ENCODE measurements around the gene SCRT2.

Gene SCRT2

DNA sequence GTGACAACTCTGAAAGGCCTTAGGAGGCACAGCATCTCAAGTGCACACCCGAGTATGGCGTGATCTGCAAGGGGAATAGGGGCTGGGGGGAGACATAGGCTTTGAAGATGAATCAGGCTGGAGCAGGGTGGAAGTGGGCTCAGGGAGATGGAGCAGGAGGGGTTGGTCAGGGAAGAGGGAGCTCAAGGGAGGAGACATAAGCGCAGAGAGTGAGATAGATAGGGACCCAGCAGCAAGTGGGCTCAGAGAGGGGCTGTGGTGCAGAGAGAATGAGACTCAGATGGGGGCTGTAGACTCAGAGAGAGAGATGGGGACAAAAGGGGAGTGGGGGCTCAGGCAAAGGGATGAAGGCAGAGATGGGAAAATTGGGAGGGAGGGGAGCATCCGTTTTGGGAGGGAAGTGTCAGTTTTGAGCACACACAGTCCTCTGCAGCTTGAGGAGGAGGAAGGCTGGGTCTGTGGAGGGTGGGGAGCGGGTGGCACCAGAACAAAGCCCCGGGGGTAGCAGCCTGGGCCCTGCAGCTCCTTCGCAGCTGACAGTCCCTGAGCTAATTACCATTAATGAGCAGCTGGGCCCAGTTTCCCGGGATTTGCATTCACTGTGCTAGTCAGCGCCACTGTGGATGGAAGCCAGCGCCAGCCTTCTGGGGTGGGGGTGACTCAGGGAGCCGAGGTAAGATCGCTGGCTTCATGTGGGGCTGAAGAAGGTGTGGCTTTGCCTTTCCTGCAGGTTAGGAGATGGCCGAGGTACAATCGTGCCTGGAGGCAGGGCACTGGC is 41.3 kb downstream of the SCRT2 start:
- peak; percentile 77 for DNase-seq (ENCODE audit: low spot score)

DNA sequence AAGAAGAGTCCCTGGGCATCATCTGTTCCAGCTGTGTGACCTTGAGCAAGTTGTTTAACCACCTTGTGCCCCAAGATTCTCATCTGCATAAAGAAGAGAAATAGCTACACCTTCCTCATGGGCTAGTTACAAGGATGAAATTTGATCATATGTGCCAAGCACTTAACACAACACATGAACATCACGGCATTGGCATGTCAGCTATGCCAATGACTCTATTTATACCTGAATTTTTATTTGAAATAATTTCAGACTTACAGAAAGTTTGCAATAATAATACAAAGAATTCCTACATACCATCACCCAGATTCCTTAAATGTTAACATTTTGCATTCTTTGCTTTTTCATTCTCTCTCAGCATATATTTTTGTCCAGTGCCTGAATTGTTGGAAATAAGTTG is 44.5 kb downstream of the SCRT2 start:
- DNase-seq (ENCODE audit: low spot score) = no peak

DNA sequence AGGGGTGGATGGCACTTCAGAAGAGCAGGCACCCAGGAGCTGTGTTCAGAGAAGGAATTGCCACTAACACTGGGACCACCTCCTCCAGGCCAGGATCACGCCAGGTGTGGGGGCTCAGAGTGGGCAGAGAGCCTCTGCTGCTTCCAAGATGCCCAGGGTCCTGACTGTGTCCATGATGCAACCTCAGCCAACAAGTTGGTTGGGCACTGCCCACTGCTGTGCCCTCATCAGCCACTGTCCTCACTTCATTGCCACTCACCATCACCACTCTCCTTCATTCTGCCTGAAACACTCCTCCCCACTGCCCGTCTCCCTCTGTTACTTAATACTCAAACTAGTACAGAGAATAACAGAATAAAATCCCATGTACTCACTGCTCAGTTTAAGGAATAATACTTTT is 49.0 kb downstream of the SCRT2 start:
- no peak for DNase-seq (ENCODE audit: low spot score)

DNA sequence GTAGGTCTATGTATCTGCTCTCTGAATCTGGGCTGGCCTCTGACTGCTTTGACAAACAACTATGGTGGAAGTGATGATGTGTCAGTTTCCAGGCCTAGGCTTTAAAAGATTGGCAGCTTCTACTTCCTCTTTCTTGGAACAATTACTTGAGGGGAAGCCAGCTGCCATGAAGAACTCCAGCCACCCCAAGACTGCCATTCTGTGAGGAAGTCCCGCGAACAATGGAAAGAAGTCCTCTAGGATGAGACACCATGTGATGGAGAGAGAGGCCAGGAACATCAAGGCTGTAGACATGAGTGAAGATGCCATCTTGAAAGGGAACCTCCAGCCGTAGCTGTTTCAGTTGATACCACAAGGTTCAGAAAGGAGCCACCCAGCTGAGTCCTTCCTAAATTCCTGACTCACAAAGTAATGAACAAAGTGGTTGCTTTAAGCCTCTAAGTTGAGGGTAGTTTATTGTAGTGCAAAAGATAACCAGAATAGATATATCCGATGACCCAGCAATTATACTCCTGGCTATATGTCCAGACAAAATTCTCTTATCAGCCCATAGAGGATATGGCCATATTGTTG is 50.2 kb downstream of the SCRT2 start:
- DNase-seq (ENCODE audit: low spot score) = no peak

DNA sequence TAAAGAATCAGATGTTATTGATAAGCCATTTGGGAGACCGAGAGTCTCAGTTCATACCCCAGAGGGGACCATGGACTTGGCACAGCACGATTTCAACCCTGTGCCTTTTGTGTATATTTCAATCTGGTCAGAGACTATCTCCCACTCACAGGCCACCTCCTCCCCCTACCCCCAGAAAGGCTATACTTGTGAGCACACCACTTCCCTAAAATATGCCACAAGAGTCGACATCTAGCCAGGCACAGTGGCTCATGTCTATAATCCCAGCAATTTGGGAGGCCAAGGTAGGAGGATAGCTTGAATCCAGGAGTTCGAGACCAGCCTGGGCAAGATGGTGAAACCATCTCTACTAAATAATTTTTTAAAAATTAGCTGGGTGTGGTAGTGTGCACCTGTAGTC is 51.9 kb downstream of the SCRT2 start:
- no peak for DNase-seq (ENCODE audit: low spot score)

DNA sequence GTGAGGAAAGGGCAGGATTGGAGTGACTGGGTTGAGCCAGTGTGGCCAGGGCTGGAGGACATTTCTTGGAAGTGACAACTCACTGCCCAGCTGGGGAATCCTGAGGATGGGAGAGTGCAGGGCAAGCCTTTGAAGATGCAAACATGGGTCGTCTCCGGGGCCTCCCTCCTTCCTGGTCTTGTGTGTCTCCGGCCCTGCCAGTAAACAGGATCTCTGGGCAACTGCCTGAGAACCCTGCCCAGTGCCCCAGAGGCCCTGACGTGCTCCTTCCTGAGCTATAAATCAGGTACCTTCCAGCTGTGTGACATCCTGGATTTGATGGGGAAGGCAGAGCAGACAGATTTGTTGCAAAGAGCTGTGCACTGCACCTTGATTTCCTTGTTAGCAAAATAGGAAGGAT is 52.6 kb downstream of the SCRT2 start:
- DNase-seq (ENCODE audit: low spot score) = no peak

DNA sequence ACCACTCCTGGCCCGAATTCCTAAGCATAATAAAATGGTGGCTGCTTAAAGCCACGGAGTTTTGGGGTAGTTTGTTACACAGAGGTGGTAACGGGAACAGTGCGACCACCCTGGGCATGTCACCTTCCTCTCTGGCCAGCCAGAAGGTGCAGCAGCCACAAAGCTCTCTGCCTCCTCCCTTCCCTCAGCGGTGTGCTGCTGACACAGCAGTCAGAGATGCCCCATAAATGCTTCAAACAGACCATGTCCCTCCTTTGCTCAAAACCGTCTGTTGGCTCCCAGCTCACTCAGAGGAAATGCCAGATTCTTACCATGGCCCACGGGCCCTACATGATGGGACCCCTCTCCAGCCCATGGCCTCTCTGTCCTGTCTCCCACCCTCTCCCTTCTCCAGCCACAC is 53.4 kb downstream of the SCRT2 start:
- no peak for DNase-seq (ENCODE audit: low spot score)

DNA sequence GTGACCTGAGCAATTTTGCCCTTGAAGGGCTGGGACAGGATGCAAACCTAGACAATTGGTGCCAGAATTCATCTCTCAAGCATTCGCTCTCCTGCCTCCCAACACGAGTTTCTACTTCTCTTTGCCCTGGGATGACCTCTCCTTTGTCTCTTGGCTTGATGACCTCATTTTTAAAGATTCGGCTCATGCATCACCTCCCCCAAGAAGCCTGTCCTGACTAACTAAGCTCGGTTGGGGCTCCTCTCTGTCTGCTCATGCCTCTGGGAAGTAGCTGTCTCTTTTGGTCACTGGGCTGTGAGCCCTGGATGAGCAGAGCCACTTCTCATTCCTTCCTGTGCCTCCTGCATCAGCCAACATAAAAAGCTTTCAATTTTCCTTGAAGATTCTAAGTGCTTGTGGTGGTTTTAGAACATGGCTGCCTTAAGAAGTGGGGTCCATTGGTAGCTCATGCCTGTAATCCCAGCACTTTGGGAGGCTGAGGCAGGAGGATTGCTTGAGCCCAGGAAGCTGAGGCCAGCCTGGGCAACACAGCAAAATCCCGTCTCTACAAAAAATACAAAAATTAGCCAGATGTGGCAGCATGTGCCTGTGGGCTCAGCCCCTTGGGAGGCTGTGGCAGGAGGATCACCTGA is 54.4 kb downstream of the SCRT2 start:
- DNase-seq (ENCODE audit: low spot score) = no peak

DNA sequence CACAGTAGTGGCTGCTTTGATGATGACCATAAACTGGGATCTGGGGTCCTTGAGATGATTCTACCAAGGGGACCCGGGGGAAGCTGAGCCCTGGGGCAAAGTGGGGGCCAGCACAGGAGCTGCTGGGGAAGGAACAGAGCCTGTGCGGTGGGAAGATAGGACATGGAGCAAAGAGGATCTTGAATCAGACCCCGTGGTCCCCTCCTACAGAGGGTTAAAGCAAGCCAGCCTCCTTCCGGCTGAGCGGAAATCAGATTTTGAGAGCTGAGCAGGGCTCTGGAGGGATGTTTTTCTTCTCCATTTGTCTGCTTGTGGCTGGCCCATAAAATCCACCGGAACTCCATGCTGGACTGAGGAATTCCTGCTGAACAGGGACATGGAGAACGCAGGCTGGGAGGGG is 55.4 kb downstream of the SCRT2 start:
- DNase-seq (ENCODE audit: low spot score) = no peak

DNA sequence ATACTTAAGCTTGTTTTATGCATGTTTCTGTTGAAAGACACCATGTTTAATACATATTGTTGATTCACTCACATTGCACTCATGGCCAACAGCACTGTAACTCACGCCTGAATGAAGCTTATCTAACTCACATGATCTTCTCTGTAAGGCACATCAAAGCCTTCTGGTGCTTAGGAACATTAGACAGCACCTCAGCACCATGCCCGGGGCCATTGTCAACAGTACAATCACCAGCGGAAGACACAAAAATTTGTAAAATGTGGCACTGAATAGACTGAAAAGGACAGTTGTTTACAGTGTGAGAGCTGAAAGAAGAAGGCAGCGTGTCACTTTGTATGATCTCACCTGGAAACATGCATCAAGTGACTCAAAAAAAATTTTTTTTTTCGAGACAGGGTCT is 56.6 kb downstream of the SCRT2 start:
- no peak for DNase-seq (ENCODE audit: low spot score)

DNA sequence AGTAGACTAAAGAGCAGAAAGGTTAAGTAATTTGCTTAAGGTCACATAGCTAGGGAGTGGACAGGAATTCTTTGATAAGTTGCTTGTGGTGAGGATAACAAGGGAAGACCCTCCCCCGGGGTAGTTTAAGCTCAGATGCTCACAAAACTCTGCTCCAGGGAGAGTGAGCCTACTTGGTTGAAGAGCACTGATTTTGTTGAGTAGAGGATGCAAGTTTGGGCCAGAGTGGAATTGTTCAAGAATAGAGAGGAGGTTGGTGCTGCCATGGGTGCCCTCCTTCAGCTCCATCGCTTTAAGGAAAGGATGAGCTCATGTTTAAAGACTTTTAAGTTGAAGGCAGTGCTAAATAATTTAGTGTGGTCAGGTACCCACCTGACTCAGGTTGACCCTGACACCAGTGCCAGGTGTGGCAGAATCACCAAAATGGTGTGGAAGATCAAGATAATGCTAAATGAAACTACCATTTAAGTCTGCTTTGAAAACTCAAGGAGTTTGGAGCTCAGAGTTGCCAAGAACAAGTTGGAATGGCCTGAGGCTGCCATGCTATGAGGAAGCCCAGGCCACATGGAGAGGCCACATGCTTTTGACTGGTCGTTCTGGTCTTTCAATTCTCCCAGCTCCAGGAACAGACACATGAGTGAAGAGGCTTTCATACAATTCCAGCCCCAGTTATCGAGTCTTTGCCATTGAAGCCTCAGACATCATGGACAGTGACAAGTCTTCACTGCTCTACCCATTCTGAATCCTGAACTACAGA is 57.5 kb downstream of the SCRT2 start:
- DNase-seq (ENCODE audit: low spot score) = no peak

DNA sequence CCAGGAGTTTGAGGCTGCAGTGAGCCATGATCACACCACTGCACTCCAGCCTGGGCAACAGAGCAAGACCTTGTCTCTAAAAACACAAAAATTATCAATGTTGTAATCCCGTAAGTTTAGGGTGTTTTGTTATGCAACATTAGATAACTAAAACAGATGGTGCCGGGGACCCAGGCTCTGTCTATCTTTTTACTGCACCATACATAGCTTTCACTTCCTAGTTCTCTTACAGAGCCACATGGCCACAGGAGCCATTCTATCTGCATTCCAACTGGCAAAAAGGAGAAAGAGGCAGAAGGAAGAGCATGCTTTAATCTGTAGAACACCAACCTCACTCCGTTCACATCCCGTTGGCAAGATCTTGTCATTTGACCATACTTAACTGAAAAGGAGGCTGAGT is 60.1 kb downstream of the SCRT2 start:
- DNase-seq (ENCODE audit: low spot score) = no peak

DNA sequence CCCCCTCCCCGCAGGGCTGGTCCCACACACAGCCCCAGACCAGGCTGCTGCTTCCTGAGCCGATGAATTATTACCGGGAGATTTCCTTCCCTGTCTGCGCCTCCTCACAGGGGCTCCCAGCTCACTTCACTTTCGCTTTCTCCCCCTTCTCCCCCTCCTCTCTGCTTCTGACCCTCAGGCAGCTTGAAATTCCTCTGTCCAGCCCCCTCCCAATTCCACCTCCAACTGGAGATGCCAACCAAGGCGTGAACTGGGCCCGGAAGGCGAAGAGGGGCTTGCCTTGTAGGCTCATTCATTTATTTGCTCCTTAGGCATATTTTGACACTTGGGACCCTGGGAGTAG is 63.8 kb downstream of the SCRT2 start:
- no peak for DNase-seq (ENCODE audit: low spot score)

All from Ammon's horn (tissue), 1 donor.